Breast epithelium (tissue), 3 donors: Measurements from ENCODE around the gene SIL1.

Source experiments
- POLR2AphosphoS5 ChIP-seq, 3 donors: sonication (generic); formaldehyde crosslinking; IDR thresholded peaks; one replicate each; pipeline ENCODE4 v1.6.1; 2017; ENCODE audit warnings: antibody characterized with exemption in 3 of 3
- TF ChIP-seq, protein P1 (sequence below), 3 donors: fragments of 450-650 bp; IDR thresholded peaks; one replicate each; pipeline ENCODE4 v1.5.1; 2016 to 2017; ENCODE audit warnings: antibody characterized with exemption in 3 of 3, mild to moderate bottlenecking in 3 of 3, moderate library complexity in 3 of 3

GRCh38 chr5:138972230-138972629 is 225.9 kb downstream of the SIL1 start:
- TF ChIP-seq, protein P1, sequence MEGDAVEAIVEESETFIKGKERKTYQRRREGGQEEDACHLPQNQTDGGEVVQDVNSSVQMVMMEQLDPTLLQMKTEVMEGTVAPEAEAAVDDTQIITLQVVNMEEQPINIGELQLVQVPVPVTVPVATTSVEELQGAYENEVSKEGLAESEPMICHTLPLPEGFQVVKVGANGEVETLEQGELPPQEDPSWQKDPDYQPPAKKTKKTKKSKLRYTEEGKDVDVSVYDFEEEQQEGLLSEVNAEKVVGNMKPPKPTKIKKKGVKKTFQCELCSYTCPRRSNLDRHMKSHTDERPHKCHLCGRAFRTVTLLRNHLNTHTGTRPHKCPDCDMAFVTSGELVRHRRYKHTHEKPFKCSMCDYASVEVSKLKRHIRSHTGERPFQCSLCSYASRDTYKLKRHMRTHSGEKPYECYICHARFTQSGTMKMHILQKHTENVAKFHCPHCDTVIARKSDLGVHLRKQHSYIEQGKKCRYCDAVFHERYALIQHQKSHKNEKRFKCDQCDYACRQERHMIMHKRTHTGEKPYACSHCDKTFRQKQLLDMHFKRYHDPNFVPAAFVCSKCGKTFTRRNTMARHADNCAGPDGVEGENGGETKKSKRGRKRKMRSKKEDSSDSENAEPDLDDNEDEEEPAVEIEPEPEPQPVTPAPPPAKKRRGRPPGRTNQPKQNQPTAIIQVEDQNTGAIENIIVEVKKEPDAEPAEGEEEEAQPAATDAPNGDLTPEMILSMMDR (IDR thresholded peaks at IDR 0.05): no peak
- TF ChIP-seq POLR2AphosphoS5 (IDR thresholded peaks at IDR 0.05): no peak
